HepG2 (cell line): ENCODE measurements around the gene THAP3. TPM values are rescaled to one million over a fixed set of nuclear protein-coding genes. Genes with fewer than 3 reads are reported as not detected.
A peak's percentile ranks its signal among the peaks of the same experiment; 100 is the strongest.

Source experiments
- CSRNP1 ChIP-seq: sonication (generic); formaldehyde crosslinking; IDR thresholded peaks from 2 replicates; pipeline ENCODE4 v1.8.1; 2023; ENCODE audit warnings: mild to moderate bottlenecking, missing genetic modification reagents
- HCFC1 ChIP-seq: fragments of 150-350 bp; IDR thresholded peaks from 2 replicates; pipeline ENCODE4 v1.6.1; 2014; ENCODE audit warnings: low read depth, low read length
- HDAC2 ChIP-seq: sonication (generic); formaldehyde crosslinking; IDR thresholded peaks from 2 replicates; pipeline ENCODE4 v1.4.0; 2020; ENCODE audit warnings: missing genetic modification reagents
- NFE2L2 ChIP-seq: fragments of 150-350 bp; IDR thresholded peaks from 2 replicates; pipeline ENCODE4 v1.6.1; 2014; ENCODE audit warnings: low read length
- POLR2AphosphoS5 ChIP-seq: IDR thresholded peaks from 2 replicates; pipeline ENCODE4 v1.6.1; 2012; ENCODE audit warnings: low read depth, low read length
- PRDM4 ChIP-seq: sonication (generic); formaldehyde crosslinking; IDR thresholded peaks from 2 replicates; pipeline ENCODE4 v1.9.0; 2021; ENCODE audit warnings: missing genetic modification reagents, borderline replicate concordance
- SNAI1 ChIP-seq: sonication (generic); formaldehyde crosslinking; IDR thresholded peaks from 2 replicates; pipeline ENCODE4 v1.5.0; 2020; ENCODE audit warnings: mild to moderate bottlenecking, missing genetic modification reagents, borderline replicate concordance
- STAG1 ChIP-seq: sonication (generic); formaldehyde crosslinking; IDR thresholded peaks from 2 replicates; pipeline ENCODE4 v1.4.0; 2020; ENCODE audit warnings: missing genetic modification reagents
- UBTF ChIP-seq: sonication (generic); formaldehyde crosslinking; IDR thresholded peaks from 2 replicates; pipeline ENCODE4 v1.4.0; 2020; ENCODE audit warnings: mild to moderate bottlenecking, missing genetic modification reagents
- YEATS4 ChIP-seq: sonication (generic); formaldehyde crosslinking; IDR thresholded peaks from 2 replicates; pipeline ENCODE4 v1.4.0; 2020; ENCODE audit warnings: missing genetic modification reagents, borderline replicate concordance
- YY1 ChIP-seq: IDR thresholded peaks from 2 replicates; pipeline ENCODE4 v1.6.1; 2011; ENCODE audit warnings: low read length, low read depth, moderate library complexity, mild to moderate bottlenecking; ENCODE audit not compliant: insufficient read depth, insufficient replicate concordance
- ZNF280B ChIP-seq: sonication (generic); formaldehyde crosslinking; IDR thresholded peaks from 2 replicates; pipeline ENCODE4 v1.5.0; 2020; ENCODE audit warnings: missing genetic modification reagents, mild to moderate bottlenecking, borderline replicate concordance
- ZNF687 ChIP-seq: sonication (generic); formaldehyde crosslinking; IDR thresholded peaks from 2 replicates; pipeline ENCODE4 v1.5.1; 2020; ENCODE audit warnings: mild to moderate bottlenecking, missing genetic modification reagents, moderate library complexity
- ZNF737 ChIP-seq: sonication (generic); formaldehyde crosslinking; IDR thresholded peaks from 2 replicates; pipeline ENCODE4 v1.5.0; 2020; ENCODE audit warnings: missing genetic modification reagents, mild to moderate bottlenecking, borderline replicate concordance
- ZNF839 ChIP-seq: sonication (generic); formaldehyde crosslinking; IDR thresholded peaks from 2 replicates; pipeline ENCODE4 v1.4.0; 2020; ENCODE audit warnings: missing genetic modification reagents, mild to moderate bottlenecking, borderline replicate concordance
- polyA plus RNA-seq, 8 experiments: library from polyadenylated mRNA; depleted of rRNA in 3 of 8; stranded (reverse) in 7 of 8; unstranded in 1 of 8; fragments of >200 nt; fragmentation: Illumina TruSeq in 4 of 8; extraction: Trizol in 4 of 8; gene quantifications; 2 replicates each; pipeline versions ENCODE4 v1.2.1 to v1.2.3, GENCODE V29; 2011 to 2016; ENCODE audit warnings: low read depth in 4 of 8, missing spikeins in 1 of 8, mixed read lengths in 1 of 8; ENCODE audit not compliant: insufficient read depth in 1 of 8
- total RNA-seq, 5 experiments: library from RNA; depleted of rRNA; stranded (reverse); fragments of >200 nt; fragmentation: Illumina TruSeq; extraction: Trizol; gene quantifications; 2 replicates each; pipeline ENCODE4 v1.2.3, GENCODE V29; 2016; ENCODE audit warnings: low read depth in 1 of 5

The THAP3 gene
- total and polyA plus RNA-seq, 2 of the 13 experiments (the other 11 are each of a cell fraction or from before 2014, with no cell fraction given) = 10.3 to 14.9 TPM

- peak; percentile 28 for TF ChIP-seq ZNF687 (CRISPR knock-in tag)
- no peak for TF ChIP-seq YEATS4 (CRISPR knock-in tag)
- TF ChIP-seq PRDM4 (CRISPR knock-in tag) = no peak
- no peak for TF ChIP-seq HCFC1
- no peak for TF ChIP-seq ZNF839
- 0 out of 2 replicates have a peak, but pooled peaks have one; percentile 29 for TF ChIP-seq ZNF280B
- no peak for TF ChIP-seq NFE2L2
- TF ChIP-seq POLR2AphosphoS5 = no peak
- TF ChIP-seq ZNF737 = no peak
- no peak for TF ChIP-seq HDAC2 (CRISPR knock-in tag)
- peak; percentile 16; the same call in 1 of the 2 replicates for TF ChIP-seq STAG1 (CRISPR knock-in tag)
- peak; percentile 1 for TF ChIP-seq YY1
- TF ChIP-seq SNAI1 = no peak
- TF ChIP-seq CSRNP1 (CRISPR knock-in tag) = no peak
- TF ChIP-seq UBTF (CRISPR knock-in tag) = 0 out of 2 replicates have a peak, but pooled peaks have one; percentile 7
These were observed 43.9 kb upstream of the THAP3 start (continued) for GRCh38 chr1:6580593-6581409.
